Measurements from ENCODE around the gene CDK12. TPM values are rescaled to one million over a fixed set of nuclear protein-coding genes. Genes with fewer than 3 reads are reported as not detected.
A peak's percentile ranks its signal among the peaks of the same experiment; 100 is the strongest.
"Not testable (repeated sequence)": the region's sequence is repeated elsewhere in the genome, so short reads cannot be mapped to it uniquely, and the experiment has no call there.

CDK12 gene
- total and polyA plus RNA-seq, 5 donors: 8.2 to 27.9 (median 25.3) TPM

- ATAC-seq (no peak), DNase-seq (no peak)
- no peaks in the 10 kb centered on the region for H3K9me3 ChIP-seq (ENCODE audit: control insufficient read depth, low read length)
- H3K27me3 ChIP-seq (ENCODE audit: control insufficient read depth, insufficient read depth): no peaks in the 10 kb centered on the region
- peak overlapping the region; percentile 71 for H3K27ac ChIP-seq (ENCODE audit: low read length)
- peak overlapping the region; percentile 67 for H3K4me3 ChIP-seq (ENCODE audit: low read length)
- peaks cover 2% of the 10 kb centered on the region for H3K4me1 ChIP-seq (ENCODE audit: control insufficient read depth, insufficient read depth, low read length)
- WGBS: 1% methylated on average over 28 of the region's 28 CpGs
- intact Hi-C loops (cut with DNase I): no loop called here
These were observed 1.5 kb downstream of the CDK12 start for GRCh38 chr17:39462631-39463375.

- peak overlapping the region; percentile 3 for H3K4me3 ChIP-seq (ENCODE audit: low read length)
- 89% methylated on average over 11 of the region's 11 CpGs for WGBS
- H3K9me3 ChIP-seq (ENCODE audit: control insufficient read depth, low read length); H3K4me1 ChIP-seq (ENCODE audit: control insufficient read depth, insufficient read depth, low read length); H3K27me3 ChIP-seq (ENCODE audit: control insufficient read depth, insufficient read depth); H3K27ac ChIP-seq (ENCODE audit: low read length); ATAC-seq; DNase-seq; intact Hi-C loops (cut with DNase I): not testable (repeated sequence)
These were observed 3.4 kb downstream of the CDK12 start for GRCh38 chr17:39464639-39465181.

GRCh38 chr17:39468610-39469009 lies 7.3 kb downstream of the CDK12 start:
- H3K27ac ChIP-seq (ENCODE audit: low read length); ATAC-seq; intact Hi-C loops (cut with DNase I); DNase-seq; H3K27me3 ChIP-seq (ENCODE audit: control insufficient read depth, insufficient read depth); H3K4me3 ChIP-seq (ENCODE audit: low read length); H3K4me1 ChIP-seq (ENCODE audit: control insufficient read depth, insufficient read depth, low read length); H3K9me3 ChIP-seq (ENCODE audit: control insufficient read depth, low read length): not testable (repeated sequence)
- 97% methylated on average over 11 of the region's 11 CpGs for WGBS

DNA sequence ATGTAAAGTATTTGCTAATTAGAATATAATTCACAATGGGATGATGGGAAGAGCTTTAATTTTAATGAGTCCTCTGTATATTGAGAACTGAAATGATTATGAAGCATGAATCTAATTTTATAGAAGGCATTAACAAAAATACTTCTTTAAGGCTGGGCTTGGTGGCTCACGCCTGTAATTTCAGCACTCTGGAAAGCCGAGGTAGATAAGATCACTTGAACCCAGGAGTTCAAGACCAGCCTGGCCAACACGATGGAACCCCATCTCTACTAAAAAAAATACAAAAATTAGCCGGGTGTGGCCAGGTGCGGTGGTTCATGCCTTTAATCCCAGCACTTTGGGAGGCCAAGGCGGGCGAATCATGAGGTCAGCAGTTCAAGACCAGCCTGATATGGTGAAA lies 12.0 kb downstream of the CDK12 start:
- Histone ChIP-seq H3K4me1 (ENCODE audit: control insufficient read depth, insufficient read depth, low read length) (no peaks in the 10 kb centered on the region), H3K27me3 (ENCODE audit: control insufficient read depth, insufficient read depth) (no peaks in the 10 kb centered on the region), H3K9me3 (ENCODE audit: control insufficient read depth, low read length) (no peaks in the 10 kb centered on the region), H3K27ac (ENCODE audit: low read length) (no peak overlapping the region), H3K4me3 (ENCODE audit: low read length) (no peak overlapping the region)
- intact Hi-C loops (cut with DNase I): no loop called here
- WGBS: 93% methylated on average over 7 of the region's 7 CpGs
- DNase-seq (no peak), ATAC-seq (no peak)

- DNase-seq; H3K4me1 ChIP-seq (ENCODE audit: control insufficient read depth, insufficient read depth, low read length); H3K27me3 ChIP-seq (ENCODE audit: control insufficient read depth, insufficient read depth); H3K4me3 ChIP-seq (ENCODE audit: low read length); H3K9me3 ChIP-seq (ENCODE audit: control insufficient read depth, low read length); ATAC-seq; H3K27ac ChIP-seq (ENCODE audit: low read length); intact Hi-C loops (cut with DNase I): not testable (repeated sequence)
- 90% methylated on average over 8 of the region's 8 CpGs for WGBS
These were observed 18.3 kb downstream of the CDK12 start for GRCh38 chr17:39479631-39480030.

DNA sequence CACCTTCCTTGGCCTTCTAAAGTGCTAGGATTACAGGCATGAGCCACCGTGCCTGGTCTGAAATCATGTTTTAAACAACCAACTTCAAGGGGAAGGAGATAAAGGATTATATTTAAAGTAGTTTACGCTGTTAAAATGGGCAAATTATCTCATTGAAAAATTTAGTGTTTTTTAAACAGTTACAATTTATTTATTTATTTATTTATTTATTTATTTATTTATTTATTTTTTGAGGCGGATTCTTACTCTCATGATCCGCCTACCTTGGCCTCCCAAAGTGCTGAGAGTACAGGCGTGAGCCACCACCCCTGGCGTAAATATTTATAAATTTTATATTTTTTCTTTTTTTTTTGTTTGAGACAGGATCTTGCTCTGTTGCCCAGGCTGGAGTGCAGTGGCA lies 22.2 kb downstream of the CDK12 start:
- DNase-seq (no peak), ATAC-seq (no peak)
- intact Hi-C loops (cut with DNase I): no loop called here
- Histone ChIP-seq H3K27me3 (ENCODE audit: control insufficient read depth, insufficient read depth) (no peaks in the 10 kb centered on the region), H3K4me1 (ENCODE audit: control insufficient read depth, insufficient read depth, low read length) (no peaks in the 10 kb centered on the region), H3K4me3 (ENCODE audit: low read length) (no peak overlapping the region), H3K9me3 (ENCODE audit: control insufficient read depth, low read length) (no peaks in the 10 kb centered on the region), H3K27ac (ENCODE audit: low read length) (no peak overlapping the region)
- WGBS: 97% methylated on average over 6 of the region's 6 CpGs

- H3K4me3 ChIP-seq (ENCODE audit: low read length): no peak overlapping the region
- intact Hi-C loops (cut with DNase I): no loop called here
- no peak for ATAC-seq
- no peaks in the 10 kb centered on the region for H3K9me3 ChIP-seq (ENCODE audit: control insufficient read depth, low read length)
- H3K27me3 ChIP-seq (ENCODE audit: control insufficient read depth, insufficient read depth): no peaks in the 10 kb centered on the region
- 97% methylated on average over 2 of the region's 2 CpGs for WGBS
- no peak for DNase-seq
- no peak overlapping the region for H3K27ac ChIP-seq (ENCODE audit: low read length)
- no peaks in the 10 kb centered on the region for H3K4me1 ChIP-seq (ENCODE audit: control insufficient read depth, insufficient read depth, low read length)
These were observed 22.9 kb downstream of the CDK12 start for GRCh38 chr17:39484178-39484577.

GRCh38 chr17:39485555-39485954 lies 24.3 kb downstream of the CDK12 start:
- Histone ChIP-seq H3K4me3 (ENCODE audit: low read length) (no peak overlapping the region), H3K4me1 (ENCODE audit: control insufficient read depth, insufficient read depth, low read length) (no peaks in the 10 kb centered on the region), H3K9me3 (ENCODE audit: control insufficient read depth, low read length) (no peaks in the 10 kb centered on the region), H3K27ac (ENCODE audit: low read length) (no peak overlapping the region), H3K27me3 (ENCODE audit: control insufficient read depth, insufficient read depth) (no peaks in the 10 kb centered on the region)
- whole genome bisulfite sequencing: 90% methylated on average over 5 of the region's 5 CpGs
- intact Hi-C loops (cut with DNase I): no loop called here
- ATAC-seq (no peak), DNase-seq (no peak)

DNA sequence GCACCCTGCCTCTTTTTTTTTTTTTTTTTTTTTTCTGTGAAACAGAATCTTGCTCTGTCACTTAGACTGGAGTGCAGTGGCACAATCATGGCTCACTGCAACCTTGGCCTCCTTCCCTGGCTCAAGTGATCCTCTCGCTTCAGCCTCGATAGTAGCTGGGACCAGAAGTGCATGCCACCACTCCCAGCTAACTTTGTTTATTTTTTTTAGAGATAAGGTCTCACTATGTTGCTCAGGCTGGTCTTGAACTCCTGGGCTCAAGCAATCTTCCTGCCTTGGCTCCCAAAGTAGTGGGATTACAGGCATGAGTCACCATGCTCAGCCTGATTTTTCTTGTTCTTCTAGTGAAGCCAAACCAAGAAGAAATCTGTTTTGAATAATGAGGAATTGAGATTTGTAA lies 25.0 kb downstream of the CDK12 start:
- no peaks in the 10 kb centered on the region for H3K9me3 ChIP-seq (ENCODE audit: control insufficient read depth, low read length)
- DNase-seq: peak in 1 of 3 donors; percentile 43
- no peaks in the 10 kb centered on the region for H3K4me1 ChIP-seq (ENCODE audit: control insufficient read depth, insufficient read depth, low read length)
- no peaks in the 10 kb centered on the region for H3K27me3 ChIP-seq (ENCODE audit: control insufficient read depth, insufficient read depth)
- intact Hi-C loops (cut with DNase I): no loop called here
- no peak overlapping the region for H3K27ac ChIP-seq (ENCODE audit: low read length)
- no peak overlapping the region for H3K4me3 ChIP-seq (ENCODE audit: low read length)
- peak in 1 of 2 donors; percentile 22 for ATAC-seq
- 33% methylated on average over 2 of the region's 2 CpGs for WGBS

GRCh38 chr17:39487490-39487889 lies 26.2 kb downstream of the CDK12 start:
- H3K27ac ChIP-seq (ENCODE audit: low read length); ATAC-seq; H3K9me3 ChIP-seq (ENCODE audit: control insufficient read depth, low read length); H3K4me1 ChIP-seq (ENCODE audit: control insufficient read depth, insufficient read depth, low read length); DNase-seq; H3K4me3 ChIP-seq (ENCODE audit: low read length); intact Hi-C loops (cut with DNase I); H3K27me3 ChIP-seq (ENCODE audit: control insufficient read depth, insufficient read depth): not testable (repeated sequence)
- WGBS: 93% methylated on average over 3 of the region's 3 CpGs

DNA sequence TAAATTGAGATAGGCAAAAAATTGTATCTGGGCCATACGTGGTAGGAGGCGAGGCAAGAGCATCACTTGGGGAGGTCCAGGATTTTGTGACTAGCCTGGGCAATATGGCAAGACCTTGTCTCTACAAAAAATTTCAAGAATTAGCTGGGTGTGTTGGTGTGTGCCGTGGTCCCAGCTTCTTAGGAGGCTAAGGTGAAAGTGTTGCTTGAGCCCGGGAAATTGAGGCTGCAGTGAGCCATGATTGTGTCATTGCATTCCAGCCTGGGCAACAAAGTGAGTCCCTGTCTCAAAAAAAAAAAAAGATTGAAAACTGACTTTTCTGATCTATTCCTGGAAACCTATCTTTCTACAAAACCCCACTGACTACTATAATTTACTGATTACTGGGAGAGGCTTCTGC lies 26.7 kb downstream of the CDK12 start:
- Histone ChIP-seq H3K27ac (ENCODE audit: low read length) (no peak overlapping the region), H3K27me3 (ENCODE audit: control insufficient read depth, insufficient read depth) (no peaks in the 10 kb centered on the region), H3K9me3 (ENCODE audit: control insufficient read depth, low read length) (no peaks in the 10 kb centered on the region), H3K4me3 (ENCODE audit: low read length) (no peak overlapping the region), H3K4me1 (ENCODE audit: control insufficient read depth, insufficient read depth, low read length) (no peaks in the 10 kb centered on the region)
- ATAC-seq (no peak), DNase-seq (no peak)
- intact Hi-C loops (cut with DNase I): no loop called here
- 89% methylated on average over 4 of the region's 4 CpGs for WGBS
